Activated T-cell treated with anti-CD3 and anti-CD28 coated beads, Interleukin-2, amount 50 U/mL, for 72 hours (primary cell): ENCODE data around the gene CCDC63. TPM values are rescaled to one million over a fixed set of nuclear protein-coding genes. Genes with fewer than 3 reads are reported as not detected.
"Not testable (repeated sequence)": the region's sequence is repeated elsewhere in the genome, so short reads cannot be mapped to it uniquely, and the experiment has no call there.

Experiments
- ATAC-seq, 2 donors: fragments of 150-1000 bp; cut with Tn5 transposase; replicated peaks in 1 of 2; 2 replicates each; pipeline ENCODE4 v1.10.0; 2021; ENCODE audit warnings: moderate library complexity in 2 of 2, mild to moderate bottlenecking in 1 of 2
- DNase-seq, 2 donors: peaks; one replicate each; pipeline ENCODE4 v3.0.0; 2021 to 2022; ENCODE audit warnings: mixed read lengths in 1 of 2
- H3K27ac Mint-ChIP-seq: one replicate; pipeline ENCODE4 v1.8.0; 2022; ENCODE audit warnings: mild to moderate bottlenecking, moderate library complexity, mixed read lengths
- H3K27me3 Mint-ChIP-seq: one replicate; pipeline ENCODE4 v1.8.0; 2022; ENCODE audit warnings: low read depth, mixed read lengths
- H3K36me3 Mint-ChIP-seq, 2 donors: one replicate each; pipeline ENCODE4 v1.8.0; 2022; ENCODE audit warnings: mixed read lengths in 2 of 2, mild to moderate bottlenecking in 1 of 2; ENCODE audit not compliant: insufficient read depth in 2 of 2
- H3K4me1 Mint-ChIP-seq: one replicate; pipeline ENCODE4 v1.8.0; 2022; ENCODE audit warnings: low read depth, mixed read lengths
- H3K4me3 Mint-ChIP-seq, 2 donors: one replicate each; pipeline ENCODE4 v1.8.0; 2022; ENCODE audit warnings: mild to moderate bottlenecking in 2 of 2, mixed read lengths in 2 of 2, moderate library complexity in 2 of 2
- H3K9me3 Mint-ChIP-seq, 2 donors: one replicate each; pipeline ENCODE4 v1.8.0; 2022; ENCODE audit warnings: mixed read lengths in 2 of 2
- total RNA-seq, 2 donors: library from RNA; stranded (reverse); gene quantifications; one replicate each; pipeline ENCODE4 v1.2.3, GENCODE V29; 2022

Gene CCDC63
- total RNA-seq, 2 donors from 2014 or later: 0.24 TPM; not detected in 1

DNA sequence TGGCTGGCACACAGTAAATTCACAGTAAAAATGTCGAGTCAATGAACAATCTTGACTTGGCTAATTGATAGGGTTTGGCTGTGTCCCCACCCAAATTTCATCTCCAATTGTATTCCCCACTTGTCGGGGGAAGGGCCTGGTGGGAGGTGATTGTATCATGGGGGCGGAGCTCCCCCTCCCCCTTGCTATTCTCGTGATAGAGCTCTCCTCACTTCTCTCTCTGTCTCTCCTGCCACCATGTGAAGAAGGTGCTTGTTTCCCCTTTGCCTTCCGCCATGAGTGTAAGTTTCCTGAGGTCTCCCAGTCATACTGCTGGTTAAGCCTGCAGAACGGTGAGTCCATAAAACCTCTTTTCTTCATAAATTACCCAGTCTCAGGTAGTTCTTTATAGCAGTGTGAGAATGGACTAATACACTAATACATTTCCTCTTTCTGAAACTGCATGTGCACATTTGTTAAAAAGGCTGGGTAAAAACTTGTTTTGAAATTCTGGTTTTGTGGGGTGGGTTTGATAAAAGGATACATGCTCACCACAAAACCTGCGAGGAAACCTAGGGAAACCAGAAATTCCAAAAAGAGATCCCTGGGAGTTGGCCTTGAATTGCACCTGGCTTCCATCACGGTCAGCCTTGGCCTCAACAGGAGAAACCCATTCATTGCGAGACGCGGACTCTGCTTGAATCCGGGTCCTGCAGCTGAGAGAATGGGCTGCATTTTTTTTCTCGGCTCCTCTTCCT is 89.7 kb downstream of the CCDC63 start:
- Mint-ChIP-seq H3K4me1 (peaks cover 5% of the 10 kb centered on the region), H3K36me3 (no peaks in the 10 kb centered on the region), H3K27ac (no peak overlapping the region), H3K9me3 (no peaks in the 10 kb centered on the region), H3K27me3 (peaks cover 25% of the 10 kb centered on the region), H3K4me3 (no peak overlapping the region)
- DNase-seq (no peak), ATAC-seq (no peak)

DNA sequence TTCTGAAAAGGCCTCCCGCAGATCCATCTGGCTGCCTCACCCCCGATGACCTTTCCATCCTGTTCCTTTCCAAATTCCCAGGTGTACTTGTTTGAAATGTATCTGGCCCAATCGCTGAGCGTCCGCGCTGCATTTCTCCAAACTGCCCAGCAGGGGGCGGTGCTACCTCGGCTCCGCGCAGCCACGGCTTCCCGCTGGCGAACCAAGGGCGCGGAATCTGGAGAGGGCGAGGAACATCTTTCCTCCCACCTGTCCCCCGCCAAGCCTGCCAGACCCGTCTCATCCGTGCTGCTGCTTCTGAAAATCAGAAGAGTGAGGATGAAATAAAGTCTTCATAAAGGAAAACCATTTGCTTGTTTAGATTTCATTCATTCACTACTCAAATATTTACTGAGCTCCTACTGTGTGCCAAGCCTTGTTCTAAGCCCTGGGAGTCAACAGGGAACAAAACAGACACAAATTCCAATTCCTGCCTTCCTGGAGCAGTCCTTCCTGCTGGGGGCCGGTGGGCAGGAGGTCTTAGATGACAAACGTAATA is 90.4 kb downstream of the CCDC63 start:
- no peaks in the 10 kb centered on the region for H3K36me3 Mint-ChIP-seq
- H3K27ac Mint-ChIP-seq: no peak overlapping the region
- H3K27me3 Mint-ChIP-seq: peaks cover 25% of the 10 kb centered on the region
- H3K4me1 Mint-ChIP-seq: peaks cover 5% of the 10 kb centered on the region
- H3K9me3 Mint-ChIP-seq: no peaks in the 10 kb centered on the region
- peak overlapping the region in 1 of 2 donors; percentile 13 for H3K4me3 Mint-ChIP-seq
- no peak for ATAC-seq
- peak; percentile 43 to 62 for DNase-seq

DNA sequence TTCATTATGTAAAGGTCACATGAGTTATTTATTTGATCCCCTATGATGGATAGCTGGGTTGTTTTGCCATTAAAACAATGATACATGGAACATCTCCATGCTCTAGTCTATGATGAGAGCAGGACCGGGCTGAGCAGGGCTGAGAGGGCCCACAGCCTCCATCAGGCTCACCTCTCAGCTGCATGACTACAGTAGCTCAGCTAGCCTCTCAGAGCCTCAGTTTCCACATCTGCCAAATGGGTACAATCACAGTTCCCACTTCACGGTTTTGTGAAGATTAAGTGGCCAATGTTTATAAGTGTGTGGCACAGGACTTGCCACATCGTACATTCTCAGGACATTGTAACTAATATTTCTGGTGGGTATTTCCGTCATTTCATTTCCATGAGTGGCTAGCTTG is 93.5 kb downstream of the CCDC63 start:
- no peak overlapping the region for H3K27ac Mint-ChIP-seq
- peaks cover 24% of the 10 kb centered on the region for H3K27me3 Mint-ChIP-seq
- no peaks in the 10 kb centered on the region for H3K36me3 Mint-ChIP-seq
- no peaks in the 10 kb centered on the region for H3K9me3 Mint-ChIP-seq
- no peak for ATAC-seq
- H3K4me3 Mint-ChIP-seq: no peak overlapping the region
- no peak for DNase-seq
- H3K4me1 Mint-ChIP-seq: peaks cover 5% of the 10 kb centered on the region

DNA sequence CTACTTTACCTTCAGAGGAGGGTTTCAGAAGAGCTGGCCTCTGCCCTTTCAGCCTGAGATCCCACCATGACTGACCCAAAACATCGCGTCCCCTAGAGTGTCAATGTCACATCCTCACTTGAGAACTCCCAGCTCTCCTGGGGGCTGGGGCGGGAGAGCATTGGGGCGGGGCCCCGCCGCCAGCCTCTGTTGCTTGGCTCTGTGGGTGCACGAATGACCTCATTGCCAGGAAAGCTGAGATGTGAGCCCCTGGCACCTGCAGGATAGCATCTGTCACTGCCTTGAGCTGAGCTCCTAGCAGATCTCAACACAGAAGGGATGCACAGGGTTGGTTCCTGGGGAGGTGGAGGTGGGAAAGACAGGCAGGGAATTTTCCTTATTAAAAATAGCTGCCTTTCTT is 94.1 kb downstream of the CCDC63 start:
- ATAC-seq (no peak), DNase-seq (no peak)
- Mint-ChIP-seq H3K4me1 (peaks cover 5% of the 10 kb centered on the region), H3K9me3 (peaks cover 0 to 4% of the 10 kb centered on the region in 2 donors), H3K4me3 (no peak overlapping the region), H3K36me3 (no peaks in the 10 kb centered on the region), H3K27me3 (peaks cover 27% of the 10 kb centered on the region), H3K27ac (no peak overlapping the region)

DNA sequence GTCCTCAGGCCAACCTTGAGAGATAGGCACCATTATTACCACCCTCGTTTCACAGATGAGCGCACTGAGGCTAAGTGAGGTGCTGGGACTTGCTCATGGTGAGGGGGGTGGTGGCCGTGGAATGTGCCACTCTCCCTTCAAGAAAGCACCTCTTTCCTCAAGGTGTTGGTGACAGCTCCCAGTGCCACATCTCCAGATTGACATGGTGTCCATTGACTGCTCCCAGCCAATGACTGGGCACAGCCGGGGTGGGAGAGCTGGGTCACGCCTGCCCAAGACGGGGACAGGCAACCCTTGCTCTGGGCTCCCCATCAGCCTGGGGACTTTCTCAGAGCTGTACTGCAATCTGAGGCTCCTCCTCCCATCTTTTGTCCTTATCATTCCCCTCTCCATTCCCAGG is 94.6 kb downstream of the CCDC63 start:
- H3K27ac Mint-ChIP-seq: no peak overlapping the region
- peaks cover 0 to under 1% of the 10 kb centered on the region in 2 donors for H3K36me3 Mint-ChIP-seq
- no peak for DNase-seq
- peaks cover 0 to 4% of the 10 kb centered on the region in 2 donors for H3K9me3 Mint-ChIP-seq
- H3K4me3 Mint-ChIP-seq: no peak overlapping the region
- H3K4me1 Mint-ChIP-seq: peaks cover 5% of the 10 kb centered on the region
- ATAC-seq: no peak
- peaks cover 23% of the 10 kb centered on the region for H3K27me3 Mint-ChIP-seq

DNA sequence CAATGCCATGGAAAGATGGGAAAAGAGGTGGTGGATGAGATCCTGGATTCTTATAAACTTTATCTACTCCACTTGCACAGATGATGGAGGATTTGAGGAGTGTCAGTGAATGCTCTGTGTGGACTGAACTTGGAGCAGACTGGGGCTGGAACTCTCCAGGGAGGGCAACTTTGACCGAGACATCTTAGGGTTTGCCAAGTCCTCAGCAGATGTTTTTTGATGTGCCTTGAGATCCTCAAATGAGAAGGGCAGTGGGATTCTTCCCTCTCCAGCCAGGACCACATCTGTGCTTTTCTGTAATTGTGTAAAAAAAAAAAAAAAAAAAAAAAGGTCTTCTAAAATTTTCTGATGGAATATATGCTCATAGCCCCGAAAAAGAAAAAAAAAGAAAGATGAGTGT is 96.6 kb downstream of the CCDC63 start:
- ATAC-seq (no peak), DNase-seq (no peak)
- peaks cover 1 to 4% of the 10 kb centered on the region in 2 donors for H3K9me3 Mint-ChIP-seq
- H3K27me3 Mint-ChIP-seq: peaks cover 11% of the 10 kb centered on the region
- peaks cover 0 to 2% of the 10 kb centered on the region in 2 donors for H3K36me3 Mint-ChIP-seq
- H3K27ac Mint-ChIP-seq: no peak overlapping the region
- no peak overlapping the region for H3K4me3 Mint-ChIP-seq
- H3K4me1 Mint-ChIP-seq: no peaks in the 10 kb centered on the region

DNA sequence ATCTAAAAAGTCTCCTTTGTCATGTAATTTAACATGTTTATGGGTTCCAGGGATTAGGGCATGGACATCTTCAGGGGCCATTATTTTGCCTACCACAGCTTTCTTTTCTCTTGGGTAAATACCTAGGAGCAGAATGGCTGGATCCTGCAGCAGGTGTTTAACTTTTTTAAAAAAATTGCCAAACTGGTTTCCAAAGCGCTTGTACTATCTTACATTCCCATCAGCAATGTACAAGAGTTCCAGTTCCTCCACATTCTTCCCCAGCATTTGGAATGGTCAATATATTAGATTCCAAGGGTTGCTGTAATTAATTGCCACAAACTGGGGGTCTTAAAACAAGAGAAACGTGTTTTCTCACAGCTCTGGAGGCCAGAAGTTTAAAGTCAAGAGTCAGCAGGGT is 101.3 kb downstream of the CCDC63 start:
- peaks cover 12% of the 10 kb centered on the region for H3K27me3 Mint-ChIP-seq
- peaks cover 0 to 2% of the 10 kb centered on the region in 2 donors for H3K36me3 Mint-ChIP-seq
- ATAC-seq (no peak), DNase-seq (no peak)
- peaks cover 1 to 4% of the 10 kb centered on the region in 2 donors for H3K9me3 Mint-ChIP-seq
- H3K4me1 Mint-ChIP-seq: no peaks in the 10 kb centered on the region
- no peak overlapping the region for H3K4me3 Mint-ChIP-seq
- H3K27ac Mint-ChIP-seq: no peak overlapping the region

DNA sequence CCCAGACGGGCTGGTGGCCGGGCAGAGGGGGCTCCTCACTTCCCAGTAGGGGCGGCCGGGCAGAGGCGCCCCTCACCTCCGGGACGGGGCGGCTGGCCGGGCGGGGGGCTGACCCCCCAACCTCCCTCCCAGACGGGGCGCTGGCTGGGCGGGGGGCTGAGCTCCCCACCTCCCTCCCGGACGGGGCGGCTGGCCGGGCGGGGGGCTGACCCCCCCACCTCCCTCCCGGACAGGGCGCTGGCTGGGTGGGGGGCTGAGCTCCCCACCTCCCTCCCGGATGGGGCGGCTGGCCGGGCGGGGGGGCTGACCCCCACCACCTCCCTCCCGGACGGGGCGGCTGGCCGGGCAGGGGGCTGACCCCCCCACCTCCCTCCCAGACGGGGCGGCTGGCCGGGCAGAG is 103.7 kb downstream of the CCDC63 start:
- H3K4me1 Mint-ChIP-seq, H3K4me3 Mint-ChIP-seq, ATAC-seq, DNase-seq, H3K9me3 Mint-ChIP-seq, H3K27ac Mint-ChIP-seq, H3K36me3 Mint-ChIP-seq: not testable (repeated sequence)
- H3K27me3 Mint-ChIP-seq: peaks cover 15% of the 10 kb centered on the region

DNA sequence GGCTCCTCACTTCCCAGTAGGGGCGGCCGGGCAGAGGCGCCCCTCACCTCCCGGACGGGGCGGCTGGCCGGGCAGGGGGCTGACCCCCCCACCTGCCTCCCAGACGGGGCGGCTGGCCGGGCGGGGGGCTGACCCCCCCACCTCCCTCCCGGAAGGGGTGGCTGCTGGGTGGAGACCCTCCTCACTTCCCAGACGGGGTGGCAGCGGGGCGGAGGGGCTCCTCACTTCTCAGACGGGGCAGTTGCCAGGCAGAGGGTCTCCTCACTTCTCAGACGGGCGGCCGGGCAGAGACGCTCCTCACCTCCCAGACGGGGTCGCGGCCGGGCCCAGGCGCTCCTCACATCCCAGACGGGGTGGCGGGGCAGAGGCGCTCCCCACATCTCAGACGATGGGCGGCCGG is 104.1 kb downstream of the CCDC63 start:
- ATAC-seq, H3K4me3 Mint-ChIP-seq, H3K36me3 Mint-ChIP-seq, H3K4me1 Mint-ChIP-seq, H3K27ac Mint-ChIP-seq, H3K9me3 Mint-ChIP-seq, DNase-seq: not testable (repeated sequence)
- H3K27me3 Mint-ChIP-seq: peaks cover 11% of the 10 kb centered on the region

Other genes starting within 250 kb of the CCDC63 start
- gene TCTN1, start 232.9 kb upstream of the CCDC63 start, total RNA-seq: 1 to 10 TPM; 9.7 to 10.0 TPM
- gene HVCN1, start 157.9 kb upstream of the CCDC63 start, total RNA-seq: 10 to 100 TPM; 10.5 to 12.8 TPM
- 100 to 1,000 TPM; 302 to 332 TPM for gene PPP1CC, start 104.1 kb upstream of the CCDC63 start, total RNA-seq
- not detected for gene MYL2, start 73.6 kb downstream of the CCDC63 start, total RNA-seq
- under 1 TPM; 0.19 to 0.32 TPM for gene CUX2, start 187.2 kb downstream of the CCDC63 start, total RNA-seq